Karpas-422 (cell line): Measurements from ENCODE around the gene ADARB1. TPM values are rescaled to one million over a fixed set of nuclear protein-coding genes. Genes with fewer than 3 reads are reported as not detected.

ENCODE experiments used
- DNase-seq: peaks from one replicate; pipeline ENCODE4 v3.0.0-alpha.2; 2015
- H2AFZ ChIP-seq: fragments of 200-600 bp; sonication (generic); 2 replicates; pipeline ENCODE4 v1.6.1; 2014; ENCODE audit warnings: antibody characterized with exemption, low read length, mixed read lengths
- H3K27ac ChIP-seq: fragments of 200-600 bp; sonication (generic); 2 replicates; pipeline ENCODE4 v1.5.1; 2014; ENCODE audit warnings: mild to moderate bottlenecking, low read length, moderate library complexity
- H3K27me3 ChIP-seq: fragments of 200-600 bp; sonication (generic); 2 replicates; pipeline ENCODE4 v1.6.1; 2014; ENCODE audit warnings: low read length, mixed read lengths
- H3K36me3 ChIP-seq: fragments of 200-600 bp; sonication (generic); 2 replicates; pipeline ENCODE4 v1.6.1; 2014; ENCODE audit warnings: low read length, mixed read lengths; ENCODE audit not compliant: insufficient read depth
- H3K4me1 ChIP-seq: fragments of 200-600 bp; sonication (generic); 2 replicates; pipeline ENCODE4 v1.6.1; 2014; ENCODE audit warnings: mild to moderate bottlenecking, low read length, mixed read lengths
- H3K4me2 ChIP-seq: fragments of 200-600 bp; sonication (generic); 2 replicates; pipeline ENCODE4 v1.6.1; 2014; ENCODE audit warnings: low read length, low read depth, mild to moderate bottlenecking; ENCODE audit not compliant: poor library complexity, severe bottlenecking
- H3K4me3 ChIP-seq: fragments of 200-600 bp; sonication (generic); 2 replicates; pipeline ENCODE4 v1.5.1; 2014; ENCODE audit warnings: mild to moderate bottlenecking, antibody characterized with exemption, low read length, mixed read lengths
- H3K79me2 ChIP-seq: fragments of 200-600 bp; sonication (generic); 2 replicates; pipeline ENCODE4 v1.6.1; 2014; ENCODE audit warnings: mild to moderate bottlenecking, low read length, mixed read lengths
- H3K9ac ChIP-seq: fragments of 200-600 bp; sonication (generic); 2 replicates; pipeline ENCODE4 v1.6.0; 2014; ENCODE audit warnings: low read length
- H3K9me2 ChIP-seq: fragments of 200-600 bp; sonication (generic), shearing (Covaris generic); replicated peaks from 2 replicates; pipeline ENCODE4 v1.6.0; 2014; ENCODE audit warnings: mild to moderate bottlenecking, low read length, moderate library complexity; ENCODE audit not compliant: insufficient read depth
- H3K9me3 ChIP-seq: fragments of 300-700, 200-600 bp; sonication (generic); 2 replicates; pipeline ENCODE4 v1.6.1; 2014; ENCODE audit warnings: low read length, mixed read lengths
- H4K20me1 ChIP-seq: fragments of 200-600 bp; sonication (generic); 2 replicates; pipeline ENCODE4 v1.6.1; 2014; ENCODE audit warnings: mild to moderate bottlenecking, antibody characterized with exemption, low read length, low read depth; ENCODE audit not compliant: insufficient read depth
- total RNA-seq: library from RNA; depleted of rRNA; stranded (reverse); fragments of >200 nt; shearing (Covaris generic); gene quantifications from 2 replicates; pipeline ENCODE4 v1.2.3, GENCODE V29; 2014; ENCODE audit warnings: low replicate concordance

The ADARB1 gene
- total RNA-seq, 1 experiment from 2014 or later: 2.0 TPM

GRCh38 chr21:45146306-45146705, 71.9 kb downstream of the ADARB1 start:
- no peaks in the 10 kb centered on the region for H3K36me3 ChIP-seq
- no peak for DNase-seq
- no peak overlapping the region for H3K4me2 ChIP-seq
- H3K4me3 ChIP-seq: no peak overlapping the region
- H3K27me3 ChIP-seq: no peaks in the 10 kb centered on the region
- no peak overlapping the region for H3K9ac ChIP-seq
- H3K9me2 ChIP-seq: no peaks in the 10 kb centered on the region
- peaks cover 5% of the 10 kb centered on the region for H3K4me1 ChIP-seq
- 0 out of 2 replicates have a peak, but pooled peaks cover 4% of the 10 kb centered on the region for H4K20me1 ChIP-seq
- H3K79me2 ChIP-seq: no peaks in the 10 kb centered on the region
- no peaks in the 10 kb centered on the region for H3K9me3 ChIP-seq
- H3K27ac ChIP-seq: no peak overlapping the region
- H2AFZ ChIP-seq: no peak overlapping the region

DNA sequence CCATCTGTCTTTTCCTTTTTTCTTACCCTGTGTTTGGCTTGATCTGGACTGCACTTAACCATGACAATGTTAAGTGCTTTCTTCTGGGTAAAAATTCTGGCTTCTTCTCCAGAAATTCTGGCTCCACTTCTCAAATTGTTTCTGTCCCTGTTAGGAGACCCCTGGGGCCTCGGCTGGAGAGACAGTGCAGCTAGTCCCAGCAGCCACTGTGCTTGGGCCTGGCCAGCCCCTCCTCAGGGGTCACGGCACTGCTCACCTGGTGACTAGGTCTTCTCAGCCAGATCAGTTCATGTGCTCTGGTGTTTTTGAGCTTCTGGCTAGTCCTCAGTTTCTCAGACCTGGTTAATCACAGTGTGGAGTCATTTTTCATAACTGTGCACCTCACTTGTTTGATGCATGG, 72.4 kb downstream of the ADARB1 start:
- H3K79me2 ChIP-seq: no peaks in the 10 kb centered on the region
- H3K9me2 ChIP-seq: no peaks in the 10 kb centered on the region
- H3K9ac ChIP-seq: no peak overlapping the region
- H2AFZ ChIP-seq: no peak overlapping the region
- no peak overlapping the region for H3K27ac ChIP-seq
- no peak for DNase-seq
- H3K27me3 ChIP-seq: no peaks in the 10 kb centered on the region
- no peak overlapping the region for H3K4me3 ChIP-seq
- H3K36me3 ChIP-seq: no peaks in the 10 kb centered on the region
- H3K9me3 ChIP-seq: no peaks in the 10 kb centered on the region
- H3K4me2 ChIP-seq: no peak overlapping the region
- H4K20me1 ChIP-seq: 0 out of 2 replicates have a peak, but pooled peaks cover 8% of the 10 kb centered on the region
- H3K4me1 ChIP-seq: peaks cover 8% of the 10 kb centered on the region

GRCh38 chr21:45147473-45148315, 73.3 kb downstream of the ADARB1 start:
- DNase-seq: no peak
- Histone ChIP-seq H3K4me3 (no peak overlapping the region), H3K27ac (no peak overlapping the region), H2AFZ (no peak overlapping the region), H4K20me1 (0 out of 2 replicates have a peak, but pooled peaks cover 8% of the 10 kb centered on the region), H3K4me2 (no peak overlapping the region), H3K27me3 (no peaks in the 10 kb centered on the region), H3K4me1 (peaks cover 16% of the 10 kb centered on the region), H3K79me2 (no peaks in the 10 kb centered on the region), H3K9ac (no peak overlapping the region), H3K36me3 (no peaks in the 10 kb centered on the region), H3K9me3 (no peaks in the 10 kb centered on the region), H3K9me2 (no peaks in the 10 kb centered on the region)

GRCh38 chr21:45148316-45148990, 74.1 kb downstream of the ADARB1 start:
- Histone ChIP-seq H4K20me1 (0 out of 2 replicates have a peak, but pooled peaks cover 8% of the 10 kb centered on the region), H3K9ac (no peak overlapping the region)
- DNase-seq: no peak

DNA sequence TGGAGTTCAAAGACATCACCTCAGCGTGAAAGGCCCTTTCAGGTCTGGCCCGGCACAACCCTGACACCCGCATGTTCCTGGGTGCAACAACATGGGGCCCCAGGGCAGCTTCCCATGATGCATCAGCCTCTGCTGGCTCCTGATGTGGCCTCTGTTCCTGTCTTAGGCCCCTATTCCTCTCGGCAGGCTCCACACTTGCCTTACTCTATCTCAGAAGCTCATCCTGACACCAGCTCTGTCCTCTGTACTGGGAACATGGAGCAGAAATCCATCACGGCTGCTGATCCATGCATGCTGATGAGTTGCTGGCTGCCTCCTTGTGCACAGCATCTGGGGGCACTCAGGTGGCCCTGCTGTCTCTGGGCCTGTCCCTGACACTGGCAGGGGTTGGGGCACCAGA, 74.6 kb downstream of the ADARB1 start:
- Histone ChIP-seq H3K9me2 (no peaks in the 10 kb centered on the region), H3K4me3 (no peak overlapping the region), H3K9me3 (no peaks in the 10 kb centered on the region), H3K79me2 (no peaks in the 10 kb centered on the region), H3K36me3 (no peaks in the 10 kb centered on the region), H3K27me3 (no peaks in the 10 kb centered on the region), H3K4me2 (no peak overlapping the region), H3K4me1 (peaks cover 27% of the 10 kb centered on the region), H3K9ac (no peak overlapping the region), H2AFZ (no peak overlapping the region), H4K20me1 (0 out of 2 replicates have a peak, but pooled peaks cover 8% of the 10 kb centered on the region), H3K27ac (no peak overlapping the region)
- DNase-seq: no peak

More at GRCh38 chr21:45148316-45148990, 74.1 kb downstream of the ADARB1 start:
- Histone ChIP-seq H2AFZ (no peak overlapping the region), H3K27me3 (no peaks in the 10 kb centered on the region), H3K9me2 (no peaks in the 10 kb centered on the region), H3K27ac (no peak overlapping the region), H3K9me3 (no peaks in the 10 kb centered on the region), H3K79me2 (no peaks in the 10 kb centered on the region), H3K36me3 (no peaks in the 10 kb centered on the region), H3K4me3 (no peak overlapping the region), H3K4me2 (no peak overlapping the region), H3K4me1 (peaks cover 24% of the 10 kb centered on the region)

- Histone ChIP-seq H3K27ac (no peak overlapping the region), H3K36me3 (no peaks in the 10 kb centered on the region), H3K79me2 (no peaks in the 10 kb centered on the region), H3K27me3 (no peaks in the 10 kb centered on the region), H3K4me2 (no peak overlapping the region), H4K20me1 (0 out of 2 replicates have a peak, but pooled peaks cover 8% of the 10 kb centered on the region), H2AFZ (no peak overlapping the region), H3K9me2 (no peaks in the 10 kb centered on the region), H3K4me1 (peaks cover 22% of the 10 kb centered on the region), H3K4me3 (no peak overlapping the region), H3K9me3 (no peaks in the 10 kb centered on the region), H3K9ac (no peak overlapping the region)
- no peak for DNase-seq
Measured at GRCh38 chr21:45150638-45151131, 76.3 kb downstream of the ADARB1 start.

GRCh38 chr21:45151445-45152160, 77.2 kb downstream of the ADARB1 start:
- no peak overlapping the region for H3K27ac ChIP-seq
- no peaks in the 10 kb centered on the region for H3K9me2 ChIP-seq
- H3K36me3 ChIP-seq: no peaks in the 10 kb centered on the region
- DNase-seq: no peak
- H3K4me1 ChIP-seq: peaks cover 22% of the 10 kb centered on the region
- no peak overlapping the region for H3K4me2 ChIP-seq
- H3K27me3 ChIP-seq: no peaks in the 10 kb centered on the region
- H2AFZ ChIP-seq: no peak overlapping the region
- H4K20me1 ChIP-seq: 0 out of 2 replicates have a peak, but pooled peaks cover 8% of the 10 kb centered on the region
- H3K79me2 ChIP-seq: no peaks in the 10 kb centered on the region
- H3K9me3 ChIP-seq: no peaks in the 10 kb centered on the region
- no peak overlapping the region for H3K9ac ChIP-seq
- no peak overlapping the region for H3K4me3 ChIP-seq
